HG02973 (cell line): ENCODE measurements around the gene KIF18A.
"Not testable (repeated sequence)": the region's sequence is repeated elsewhere in the genome, so short reads cannot be mapped to it uniquely, and the experiment has no call there.

ENCODE experiments used
- ATAC-seq: cut with Tn5 transposase; IDR thresholded peaks from one replicate; pipeline ENCODE4 v1.9.1; 2021; ENCODE audit warnings: moderate library complexity; ENCODE audit not compliant: unreplicated experiment

The KIF18A gene

DNA sequence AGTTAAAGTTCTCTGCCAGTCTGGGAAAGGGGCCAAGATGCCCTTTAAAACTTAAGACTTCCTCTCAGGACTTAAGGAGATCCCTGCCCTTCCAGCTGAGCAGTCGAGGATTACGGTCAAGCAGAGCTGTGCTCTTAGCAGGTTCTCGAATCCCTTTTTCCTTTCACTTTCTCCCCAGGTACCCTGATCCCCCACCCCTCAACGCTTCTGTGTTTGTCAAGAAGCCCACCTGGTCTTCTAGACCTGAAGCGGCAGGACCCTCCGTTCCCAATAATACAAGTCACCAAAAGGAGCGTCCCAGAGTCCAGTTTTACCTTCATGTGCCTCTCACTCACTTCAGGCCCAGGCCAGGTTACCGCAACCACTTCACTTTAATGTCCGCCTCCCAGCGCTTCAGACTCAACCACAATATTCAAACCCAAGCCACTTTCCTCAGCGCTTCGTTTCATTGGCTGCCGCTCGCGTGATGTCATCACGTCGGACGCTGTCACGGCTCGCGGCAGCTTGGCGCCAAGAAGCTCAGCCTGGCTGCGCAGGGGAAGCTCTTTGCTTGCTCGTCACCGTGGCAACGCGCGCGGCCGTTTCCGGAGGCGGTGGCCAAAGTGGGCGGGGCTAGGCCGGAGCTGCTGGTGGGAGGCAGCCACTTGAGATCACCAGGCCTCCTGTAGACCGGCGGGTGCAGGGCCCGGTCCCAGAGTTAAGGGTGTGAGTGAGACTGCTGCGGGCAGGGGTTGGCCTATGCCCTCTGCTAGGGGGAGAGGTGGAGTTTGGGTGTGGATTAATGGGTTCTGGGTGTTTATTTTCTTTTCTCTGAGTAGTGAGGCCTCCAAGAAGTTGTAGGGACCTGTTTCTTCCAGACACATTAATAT is at the start of gene KIF18A, which contains the start of gene METTL15:
Gene KIF18A, minus strand, starts transcription at position 407 of the 869 bp plus-strand sequence. CDS start 10,209 bp downstream, outside the sequence.
Gene METTL15, plus strand, starts transcription at position 639 of the 869 bp plus-strand sequence. CDS start 4,947 bp downstream, outside the sequence.
- peak; percentile 92 for ATAC-seq

GRCh38 chr11:28153586-28153985 is 45.6 kb upstream of the KIF18A start:
- ATAC-seq, result no peak

DNA sequence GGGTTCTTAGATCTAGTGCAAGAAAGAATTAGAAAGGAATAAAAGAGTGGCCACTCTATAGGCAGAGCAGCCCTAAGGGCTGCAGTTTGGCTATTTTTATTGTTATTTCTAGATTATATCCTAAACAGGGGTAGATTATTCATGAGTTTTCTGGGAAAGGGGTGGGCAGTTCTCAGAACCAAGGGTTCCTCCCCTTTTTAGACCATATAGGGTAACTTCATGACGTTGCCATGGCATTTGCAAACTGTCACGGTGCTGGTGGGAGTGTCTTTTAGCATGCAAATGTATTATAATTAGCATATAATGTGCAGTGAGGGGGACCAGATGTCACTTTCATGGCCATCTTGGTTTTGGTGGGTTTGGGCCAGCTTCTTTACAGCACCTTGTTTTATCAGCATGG is 44.8 kb upstream of the KIF18A start:
- no peak for ATAC-seq

DNA sequence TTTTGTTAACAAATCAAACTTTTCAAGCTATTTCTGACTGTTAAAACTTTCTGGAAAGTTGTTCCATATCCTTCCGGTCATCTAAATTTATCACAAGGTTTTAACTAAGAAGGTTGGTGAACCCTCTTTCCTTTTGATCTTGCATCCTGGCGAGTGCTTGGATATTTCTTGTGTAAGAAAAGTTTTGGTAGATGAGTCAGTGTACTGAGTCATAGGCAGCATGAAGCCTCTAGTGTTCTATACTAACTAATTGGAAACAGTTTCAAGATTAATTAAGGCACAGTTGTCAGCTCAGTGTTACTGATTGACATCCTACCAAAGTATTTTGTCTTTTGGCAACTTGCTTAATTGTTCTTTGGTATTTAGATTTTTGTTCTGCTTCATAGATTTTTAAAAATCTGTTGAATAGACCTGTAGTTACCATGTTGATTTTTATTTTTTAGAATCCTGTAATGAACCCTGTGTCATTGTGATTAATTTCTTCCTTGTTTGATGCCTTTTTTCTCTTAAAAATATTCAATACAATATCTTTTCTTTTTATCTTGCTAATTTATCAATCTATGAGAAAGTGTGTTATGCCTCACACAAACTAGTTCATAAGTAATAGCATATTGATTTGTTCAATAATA is 38.3 kb upstream of the KIF18A start:
- ATAC-seq, result no peak

DNA sequence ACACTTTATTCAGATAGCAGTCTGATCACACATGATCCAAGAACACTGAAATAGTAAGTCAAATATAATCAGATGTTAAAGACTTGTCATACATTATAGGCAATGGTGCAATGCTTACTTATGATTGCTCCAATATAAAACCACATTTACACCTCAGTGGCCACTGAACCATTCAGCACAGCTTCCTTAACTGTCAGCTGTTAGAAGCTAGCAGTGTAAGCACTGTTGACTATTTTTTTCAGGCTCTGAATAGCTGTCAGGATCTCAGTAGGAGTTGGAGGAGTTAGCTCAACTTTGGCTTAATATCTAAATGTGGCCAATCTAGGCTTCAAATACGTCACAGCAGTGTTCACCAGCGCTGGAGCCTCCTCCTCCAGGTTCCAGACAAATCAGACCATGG is 36.9 kb upstream of the KIF18A start:
- no peak for ATAC-seq

DNA sequence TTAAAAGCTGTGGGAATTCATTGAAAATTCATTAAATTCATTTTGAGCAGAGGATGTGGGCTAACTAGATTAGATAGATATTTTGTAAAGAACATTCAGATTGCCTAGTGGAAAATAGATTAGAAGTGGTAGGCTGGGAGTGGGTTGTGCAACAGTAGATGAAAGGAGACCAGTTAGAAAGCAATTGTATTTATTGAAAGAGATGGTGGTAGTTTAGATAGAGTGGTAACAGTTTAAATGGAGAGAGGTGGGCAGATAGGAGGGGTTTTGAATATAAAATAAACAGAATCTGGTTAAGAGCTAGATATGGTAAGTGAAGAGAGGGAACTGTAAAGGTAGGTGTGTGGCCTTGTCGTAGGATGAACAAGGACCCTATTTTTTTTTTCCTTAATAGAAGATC is 34.8 kb upstream of the KIF18A start:
- ATAC-seq, result no peak

GRCh38 chr11:28140689-28141455 is 32.9 kb upstream of the KIF18A start:
- no peak for ATAC-seq

- ATAC-seq, result no peak
These were observed 32.0 kb upstream of the KIF18A start for GRCh38 chr11:28139841-28140415.

GRCh38 chr11:28137832-28138231 is 29.9 kb upstream of the KIF18A start:
- no peak for ATAC-seq

DNA sequence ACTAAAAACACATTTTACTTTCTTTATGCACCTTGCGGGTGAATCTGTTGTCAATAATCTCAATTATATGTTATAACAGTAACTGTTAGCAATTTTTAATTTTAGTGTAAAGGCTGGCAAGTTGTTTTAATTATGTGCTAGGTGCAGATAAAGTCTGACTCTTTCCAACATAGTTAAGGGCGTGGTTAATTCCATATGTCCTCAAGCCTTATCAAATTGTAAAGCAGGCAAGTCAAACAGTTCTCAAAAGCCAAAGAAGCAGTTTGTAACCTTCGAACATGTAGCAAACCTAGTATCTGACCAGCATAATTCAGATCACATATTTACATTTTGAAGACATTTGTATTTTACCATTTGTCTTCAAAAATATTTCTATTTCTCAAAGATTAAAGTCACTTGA is 29.4 kb upstream of the KIF18A start:
- ATAC-seq, result no peak

DNA sequence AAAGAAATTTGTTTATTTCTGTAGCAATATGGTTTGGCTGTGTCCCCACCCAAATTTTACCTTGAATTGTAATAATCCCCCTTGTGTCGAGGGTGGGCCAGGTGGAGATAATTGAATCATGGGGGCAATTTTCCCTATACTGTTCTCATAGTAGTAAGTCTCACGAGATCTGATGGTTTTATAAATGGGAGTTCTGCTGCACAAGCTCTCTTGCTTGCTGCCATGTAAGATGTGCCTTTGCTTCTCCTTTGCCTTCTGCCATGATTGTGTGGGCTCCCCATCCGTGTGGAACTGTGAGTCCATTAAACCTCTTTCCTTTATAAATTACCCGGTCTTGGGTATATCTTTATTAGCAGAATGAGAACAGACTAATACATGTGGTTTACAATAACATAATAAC is 28.2 kb upstream of the KIF18A start:
- not testable (repeated sequence) for ATAC-seq

DNA sequence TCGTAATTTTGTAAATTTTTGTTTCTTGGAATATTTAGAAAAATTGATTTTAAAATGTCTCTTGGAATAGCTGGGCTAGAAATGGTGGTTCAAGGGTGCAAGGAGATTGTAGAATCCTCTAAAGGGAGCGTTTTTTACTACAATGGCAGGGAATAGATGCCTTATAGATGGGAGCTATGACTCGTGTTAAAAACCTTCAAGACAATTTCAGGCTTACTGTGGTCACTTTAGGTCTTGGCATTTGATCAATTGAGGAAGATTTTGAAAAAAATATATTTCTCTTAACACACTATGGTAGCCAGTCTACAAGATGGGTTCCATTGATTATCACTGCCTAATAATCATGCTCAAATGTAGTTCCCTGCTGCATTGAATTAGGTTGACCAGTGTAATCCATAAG is 25.2 kb upstream of the KIF18A start:
- ATAC-seq, result no peak

GRCh38 chr11:28132548-28132947 is 24.6 kb upstream of the KIF18A start:
- ATAC-seq, result no peak

GRCh38 chr11:28123151-28123581 is 15.2 kb upstream of the KIF18A start:
- ATAC-seq, result no peak

- no peak for ATAC-seq
These were observed 9.8 kb upstream of the KIF18A start for GRCh38 chr11:28117712-28118111.

DNA sequence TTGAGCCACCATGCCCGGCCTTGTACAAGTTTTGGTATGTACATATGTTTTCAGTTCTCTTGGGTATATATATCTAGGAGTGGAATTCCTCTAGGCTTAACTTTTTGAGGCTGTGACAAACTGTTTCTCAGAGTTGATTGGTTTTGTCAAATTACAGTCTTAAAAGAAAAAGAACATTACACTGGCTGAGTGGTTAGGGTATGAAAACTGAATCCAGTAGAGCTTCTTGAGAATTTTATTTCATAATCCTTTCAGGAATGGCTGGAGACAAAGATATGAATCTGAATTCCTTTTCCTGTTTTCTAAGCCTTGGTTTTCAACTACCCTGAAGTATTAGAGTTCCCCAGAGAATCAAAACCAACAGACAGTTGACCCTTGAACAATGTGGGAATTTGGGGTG is 6.8 kb upstream of the KIF18A start:
- ATAC-seq, result no peak

- ATAC-seq, result no peak
These were observed 6.2 kb upstream of the KIF18A start for GRCh38 chr11:28114116-28114515.

DNA sequence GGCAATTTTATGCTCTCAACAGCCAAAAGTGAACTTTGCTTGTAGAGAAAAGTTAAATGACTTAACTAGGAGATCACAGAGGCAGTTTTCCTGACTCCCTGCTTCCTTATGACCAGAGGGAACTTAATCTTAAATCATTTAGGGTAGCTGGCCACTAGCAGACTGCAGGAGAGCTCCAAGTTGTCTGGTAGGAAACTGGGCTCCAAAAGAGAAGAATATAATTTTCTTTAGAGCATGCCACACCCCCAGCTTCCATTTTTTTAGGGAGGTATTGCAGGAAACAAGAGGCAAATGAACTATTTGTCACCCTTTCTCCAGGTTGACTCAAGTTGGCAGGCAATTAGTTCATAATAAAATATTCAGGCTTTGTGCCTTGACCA is 2.9 kb upstream of the KIF18A start:
- no peak for ATAC-seq

- ATAC-seq, result no peak
These were observed 2.3 kb upstream of the KIF18A start for GRCh38 chr11:28110108-28110820.

DNA sequence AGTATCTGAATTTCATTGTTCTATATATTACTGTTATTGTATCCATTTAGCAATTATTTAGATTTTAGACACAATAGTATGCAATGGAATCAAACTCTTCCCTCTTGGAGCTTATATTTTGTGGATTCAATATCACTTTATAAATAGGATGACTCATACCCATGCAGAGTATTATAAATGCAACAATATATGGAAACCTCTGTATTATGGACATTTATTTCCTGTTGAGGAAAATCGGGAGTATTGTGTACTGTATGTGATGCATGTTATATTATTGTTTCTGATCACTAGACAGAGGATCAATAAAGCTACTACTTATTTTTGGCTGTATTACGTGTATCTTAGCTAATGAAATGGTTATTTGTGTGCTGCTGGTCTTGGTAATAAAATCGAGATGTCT is 1.0 kb upstream of the KIF18A start:
- ATAC-seq, result no peak
